NCI-H510A (cell line): ENCODE results near the gene FKBP1B.
"Not testable (repeated sequence)": the region's sequence is repeated elsewhere in the genome, so short reads cannot be mapped to it uniquely, and the experiment has no call there.

Experiments
- DNase-seq: peaks from one replicate; lab custom pipeline; 2025; lab: John Stamatoyannopoulos, UW

FKBP1B gene

GRCh38 chr2:24049485-24050021, at the start of gene FKBP1B:
FKBP1B (plus strand) TSS chr2:24049741; CDS start chr2:24049850, 109 bp downstream.
- DNase-seq = peak; percentile 75

GRCh38 chr2:24007693-24008092, 41.8 kb upstream of the FKBP1B start:
- no peak for DNase-seq

- DNase-seq = no peak
Observed at GRCh38 chr2:24008672-24009366, 40.7 kb upstream of the FKBP1B start.

- no peak for DNase-seq
Observed at GRCh38 chr2:24009367-24009679, 40.2 kb upstream of the FKBP1B start.

GRCh38 chr2:24009680-24010476, 39.7 kb upstream of the FKBP1B start, which contains the start of gene MFSD2B:
MFSD2B (plus strand) TSS chr2:24010085; CDS start chr2:24010097, 12 bp downstream.
- DNase-seq = no peak

- no peak for DNase-seq
Observed at GRCh38 chr2:24010477-24011249, 38.9 kb upstream of the FKBP1B start.

- DNase-seq = no peak
Observed at GRCh38 chr2:24011250-24012104, 38.1 kb upstream of the FKBP1B start.

GRCh38 chr2:24012521-24013188, 36.9 kb upstream of the FKBP1B start:
- DNase-seq = no peak

GRCh38 chr2:24014902-24015301, 34.6 kb upstream of the FKBP1B start:
- not testable (repeated sequence) for DNase-seq

- DNase-seq = no peak
Observed at GRCh38 chr2:24015562-24016375, 33.8 kb upstream of the FKBP1B start.

- DNase-seq = no peak
Observed at GRCh38 chr2:24016376-24016761, 33.2 kb upstream of the FKBP1B start.

- DNase-seq = no peak
Observed at GRCh38 chr2:24016853-24017703, 32.5 kb upstream of the FKBP1B start.

GRCh38 chr2:24017711-24018110, 31.8 kb upstream of the FKBP1B start:
- DNase-seq = no peak

- DNase-seq = no peak
Observed at GRCh38 chr2:24018241-24018640, 31.3 kb upstream of the FKBP1B start.

GRCh38 chr2:24019729-24020128, 29.8 kb upstream of the FKBP1B start:
- no peak for DNase-seq

- DNase-seq = no peak
Observed at GRCh38 chr2:24020244-24020643, 29.3 kb upstream of the FKBP1B start.

GRCh38 chr2:24021122-24021998, 28.2 kb upstream of the FKBP1B start:
- DNase-seq = no peak

- no peak for DNase-seq
Observed at GRCh38 chr2:24022324-24022974, 27.1 kb upstream of the FKBP1B start.
